ENCODE measurements around the gene CCL7. TPM values are rescaled to one million over a fixed set of nuclear protein-coding genes. Genes with fewer than 3 reads are reported as not detected.

Gene CCL7
- polyA plus RNA-seq, 1 donor from 2014 or later, result not detected

GRCh38 chr17:34241062-34241461 is 29.0 kb upstream of the CCL7 start:
- no peaks in the 10 kb centered on the region for H3K9me2 ChIP-seq (ENCODE audit: insufficient read depth, low read length)
- no peaks in the 10 kb centered on the region for H3K36me3 ChIP-seq (ENCODE audit: insufficient read depth, low read length)
- no peaks in the 10 kb centered on the region for H4K20me1 ChIP-seq (ENCODE audit: insufficient read depth)
- no peaks in the 10 kb centered on the region for H3F3A ChIP-seq (ENCODE audit: insufficient read depth, low read length, poor library complexity, severe bottlenecking)
- H3K9ac ChIP-seq (ENCODE audit: low read length), result no peak overlapping the region
- no peak overlapping the region for H3K4me2 ChIP-seq (ENCODE audit: low read length)
- no peak overlapping the region for H2AFZ ChIP-seq (ENCODE audit: low read depth, low read length)
- H3K27me3 ChIP-seq (ENCODE audit: insufficient read depth, low read depth, low read length), result no peaks in the 10 kb centered on the region
- no peak overlapping the region for H3K4me3 ChIP-seq (ENCODE audit: low read length)
- H3K27ac ChIP-seq (ENCODE audit: low read length), result no peak overlapping the region
- no peaks in the 10 kb centered on the region for H3K9me3 ChIP-seq (ENCODE audit: low read length)
- TF ChIP-seq TAF1 (IDR thresholded peaks at IDR 0.05; ENCODE audit: low read depth) (no peak), POLR2AphosphoS5 (IDR thresholded peaks at IDR 0.05) (no peak), CTCF (IDR thresholded peaks at IDR 0.05; ENCODE audit: poor library complexity, severe bottlenecking) (no peak), MXI1 (conservative IDR thresholded peaks at IDR 0.05; ENCODE audit: poor library complexity, severe bottlenecking) (no peak), SMC3 (conservative IDR thresholded peaks at IDR 0.05; ENCODE audit: poor library complexity) (no peak), EP300 (conservative IDR thresholded peaks at IDR 0.05; ENCODE audit: poor library complexity, severe bottlenecking) (no peak), RAD21 (conservative IDR thresholded peaks at IDR 0.05) (no peak), EZH2 (IDR thresholded peaks at IDR 0.05; ENCODE audit: borderline replicate concordance, insufficient read depth, low read length, poor library complexity, severe bottlenecking) (no peak), REST (IDR thresholded peaks at IDR 0.05; ENCODE audit: borderline replicate concordance) (no peak)
- H3K79me2 ChIP-seq (replicated peaks; ENCODE audit: insufficient read depth, low read length), result no peaks in the 10 kb centered on the region

- H3K4me3 ChIP-seq (ENCODE audit: low read length), result no peak overlapping the region
- H4K20me1 ChIP-seq (ENCODE audit: insufficient read depth), result no peaks in the 10 kb centered on the region
- H3K9me2 ChIP-seq (ENCODE audit: insufficient read depth, low read length), result no peaks in the 10 kb centered on the region
- H2AFZ ChIP-seq (ENCODE audit: low read depth, low read length), result no peak overlapping the region
- no peaks in the 10 kb centered on the region for H3K9me3 ChIP-seq (ENCODE audit: low read length)
- TF ChIP-seq EZH2 (IDR thresholded peaks at IDR 0.05; ENCODE audit: borderline replicate concordance, insufficient read depth, low read length, poor library complexity, severe bottlenecking) (no peak), TAF1 (IDR thresholded peaks at IDR 0.05; ENCODE audit: low read depth) (no peak), RAD21 (conservative IDR thresholded peaks at IDR 0.05) (no peak), SMC3 (conservative IDR thresholded peaks at IDR 0.05; ENCODE audit: poor library complexity) (no peak), REST (IDR thresholded peaks at IDR 0.05; ENCODE audit: borderline replicate concordance) (no peak), CTCF (IDR thresholded peaks at IDR 0.05; ENCODE audit: poor library complexity, severe bottlenecking) (no peak), POLR2AphosphoS5 (IDR thresholded peaks at IDR 0.05) (no peak), EP300 (conservative IDR thresholded peaks at IDR 0.05; ENCODE audit: poor library complexity, severe bottlenecking) (no peak), MXI1 (conservative IDR thresholded peaks at IDR 0.05; ENCODE audit: poor library complexity, severe bottlenecking) (no peak)
- H3K36me3 ChIP-seq (ENCODE audit: insufficient read depth, low read length), result no peaks in the 10 kb centered on the region
- H3K4me2 ChIP-seq (ENCODE audit: low read length), result no peak overlapping the region
- no peaks in the 10 kb centered on the region for H3K27me3 ChIP-seq (ENCODE audit: insufficient read depth, low read depth, low read length)
- H3K9ac ChIP-seq (ENCODE audit: low read length), result no peak overlapping the region
- no peaks in the 10 kb centered on the region for H3F3A ChIP-seq (ENCODE audit: insufficient read depth, low read length, poor library complexity, severe bottlenecking)
- H3K79me2 ChIP-seq (replicated peaks; ENCODE audit: insufficient read depth, low read length), result no peaks in the 10 kb centered on the region
- H3K27ac ChIP-seq (ENCODE audit: low read length), result no peak overlapping the region
Measured at GRCh38 chr17:34242587-34243363, 27.2 kb upstream of the CCL7 start.

All from neural cell (in vitro differentiated cells).